Upper lobe of left lung (tissue), 6 donors: ENCODE data around the gene GORASP2. TPM values are rescaled to one million over a fixed set of nuclear protein-coding genes. Genes with fewer than 3 reads are reported as not detected.
"Not testable (repeated sequence)": the region's sequence is repeated elsewhere in the genome, so short reads cannot be mapped to it uniquely, and the experiment has no call there.

Experiments used
- ATAC-seq, 2 donors: fragments of 200-7000 bp; cut with Tn5 transposase; one replicate each; pipeline ENCODE4 v1.9.1; 2022; ENCODE audit warnings: mild to moderate bottlenecking in 2 of 2, moderate library complexity in 2 of 2; ENCODE audit not compliant: low FRiP score in 2 of 2
- DNase-seq, 2 donors: peaks; one replicate each; pipeline ENCODE4 v3.0.0-alpha.2; 2019 to 2020
- H3K27ac ChIP-seq, 4 donors: fragments of 200-600 bp; sonication (generic); one replicate each; pipeline ENCODE4 v1.5.1; 2016 to 2019
- H3K27me3 ChIP-seq, 4 donors: fragments of 200-600 bp; sonication (generic); one replicate each; pipeline ENCODE4 v1.5.1; 2017 to 2019
- H3K36me3 ChIP-seq, 4 donors: fragments of 200-600 bp; sonication (generic); one replicate each; pipeline ENCODE4 v1.5.1; 2016 to 2019
- H3K4me1 ChIP-seq, 4 donors: fragments of 200-600 bp; sonication (generic); one replicate each; pipeline ENCODE4 v1.5.1; 2018 to 2019
- H3K4me3 ChIP-seq, 4 donors: fragments of 200-600 bp; sonication (generic); one replicate each; pipeline ENCODE4 v1.5.1; 2017 to 2019; ENCODE audit warnings: mild to moderate bottlenecking in 2 of 4, moderate library complexity in 1 of 4
- H3K9me3 ChIP-seq, 4 donors: fragments of 200-600 bp; sonication (generic); one replicate each; pipeline ENCODE4 v1.5.1; 2018 to 2019
- EP300 ChIP-seq, 4 donors: sonication (generic); formaldehyde crosslinking; IDR thresholded peaks; one replicate each; pipeline ENCODE4 v1.5.1; 2017; ENCODE audit warnings: antibody characterized with exemption in 4 of 4, control low read depth in 2 of 4
- POLR2A ChIP-seq, 4 donors: fragments of 450-650 bp; IDR thresholded peaks; one replicate each; pipeline ENCODE4 v1.5.1; 2016 to 2017; ENCODE audit warnings: antibody characterized with exemption in 4 of 4, mild to moderate bottlenecking in 2 of 4
- POLR2AphosphoS5 ChIP-seq, 2 donors: sonication (generic); formaldehyde crosslinking; IDR thresholded peaks; one replicate each; pipeline ENCODE4 v1.5.1; 2017; ENCODE audit warnings: antibody characterized with exemption in 2 of 2
- WGBS, 2 donors: methylation state at CpG; one replicate each; pipeline ENCODE4 v1.1.5; 2017 to 2018; 5-methylcytosine and 5-hydroxymethylcytosine counted together
- total RNA-seq, 6 donors: library from RNA; depleted of rRNA in 4 of 6; stranded (reverse); fragments of >200 nt in 4 of 6; gene quantifications; one replicate each; pipeline versions ENCODE4 v1.1.0 to v1.2.1, GENCODE V29; 2016 to 2021
- TF ChIP-seq, protein P1 (sequence below), 6 experiments: fragments of 450-650 bp in 4 of 6; fragments of 200-600 bp in 2 of 6; sonication (generic) in 2 of 6; IDR thresholded peaks; one replicate each; pipeline ENCODE4 v1.5.1; 2016 to 2019; ENCODE audit warnings: antibody characterized with exemption in 6 of 6
- donor health status: DM: no; HTN: no; CAD: no; lungs with moderate emphysema.
- donor health status: DM: no; HTN: yes; CAD: no; lungs with severe emphysema.

Gene GORASP2
- total RNA-seq, 6 donors from 2014 or later: 14.7 to 80.7 (median 59.5) TPM

DNA sequence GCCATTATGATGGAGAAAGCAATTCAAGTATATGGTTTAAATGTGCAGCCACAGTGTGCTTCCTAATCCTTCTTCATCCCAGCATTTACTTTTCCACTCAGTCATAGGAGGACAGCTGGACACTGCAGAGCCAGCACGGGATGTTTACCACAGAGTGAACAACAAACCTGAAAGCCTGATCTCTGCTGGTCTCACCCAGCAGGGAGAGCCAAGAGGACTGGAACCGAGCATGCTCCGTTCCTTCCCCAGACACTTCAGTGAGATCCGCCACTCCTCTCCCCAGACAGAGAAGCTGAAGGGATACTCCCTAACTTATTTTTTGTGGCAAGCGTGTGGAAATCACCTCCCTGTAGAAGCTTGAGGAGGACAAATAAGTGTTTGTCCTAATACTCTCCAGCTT is 23.2 kb upstream of the GORASP2 start:
- TF ChIP-seq, protein P1, sequence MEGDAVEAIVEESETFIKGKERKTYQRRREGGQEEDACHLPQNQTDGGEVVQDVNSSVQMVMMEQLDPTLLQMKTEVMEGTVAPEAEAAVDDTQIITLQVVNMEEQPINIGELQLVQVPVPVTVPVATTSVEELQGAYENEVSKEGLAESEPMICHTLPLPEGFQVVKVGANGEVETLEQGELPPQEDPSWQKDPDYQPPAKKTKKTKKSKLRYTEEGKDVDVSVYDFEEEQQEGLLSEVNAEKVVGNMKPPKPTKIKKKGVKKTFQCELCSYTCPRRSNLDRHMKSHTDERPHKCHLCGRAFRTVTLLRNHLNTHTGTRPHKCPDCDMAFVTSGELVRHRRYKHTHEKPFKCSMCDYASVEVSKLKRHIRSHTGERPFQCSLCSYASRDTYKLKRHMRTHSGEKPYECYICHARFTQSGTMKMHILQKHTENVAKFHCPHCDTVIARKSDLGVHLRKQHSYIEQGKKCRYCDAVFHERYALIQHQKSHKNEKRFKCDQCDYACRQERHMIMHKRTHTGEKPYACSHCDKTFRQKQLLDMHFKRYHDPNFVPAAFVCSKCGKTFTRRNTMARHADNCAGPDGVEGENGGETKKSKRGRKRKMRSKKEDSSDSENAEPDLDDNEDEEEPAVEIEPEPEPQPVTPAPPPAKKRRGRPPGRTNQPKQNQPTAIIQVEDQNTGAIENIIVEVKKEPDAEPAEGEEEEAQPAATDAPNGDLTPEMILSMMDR (IDR thresholded peaks at IDR 0.05): no peak
- no peak for TF ChIP-seq EP300 (IDR thresholded peaks at IDR 0.05)
- TF ChIP-seq POLR2A (IDR thresholded peaks at IDR 0.05): no peak
- TF ChIP-seq POLR2AphosphoS5 (IDR thresholded peaks at IDR 0.05): no peak
- Histone ChIP-seq H3K4me3 (no peak overlapping the region), H3K27ac (no peak overlapping the region), H3K4me1 (no peaks in the 10 kb centered on the region), H3K9me3 (peaks cover 0 to 24% (median 13%) of the 10 kb centered on the region in 4 donors), H3K27me3 (no peaks in the 10 kb centered on the region), H3K36me3 (no peaks in the 10 kb centered on the region)
- ATAC-seq (no peak), DNase-seq (no peak)
- WGBS, 2 donors: 53 to 60% methylated on average over 5 of the region's 5 CpGs

DNA sequence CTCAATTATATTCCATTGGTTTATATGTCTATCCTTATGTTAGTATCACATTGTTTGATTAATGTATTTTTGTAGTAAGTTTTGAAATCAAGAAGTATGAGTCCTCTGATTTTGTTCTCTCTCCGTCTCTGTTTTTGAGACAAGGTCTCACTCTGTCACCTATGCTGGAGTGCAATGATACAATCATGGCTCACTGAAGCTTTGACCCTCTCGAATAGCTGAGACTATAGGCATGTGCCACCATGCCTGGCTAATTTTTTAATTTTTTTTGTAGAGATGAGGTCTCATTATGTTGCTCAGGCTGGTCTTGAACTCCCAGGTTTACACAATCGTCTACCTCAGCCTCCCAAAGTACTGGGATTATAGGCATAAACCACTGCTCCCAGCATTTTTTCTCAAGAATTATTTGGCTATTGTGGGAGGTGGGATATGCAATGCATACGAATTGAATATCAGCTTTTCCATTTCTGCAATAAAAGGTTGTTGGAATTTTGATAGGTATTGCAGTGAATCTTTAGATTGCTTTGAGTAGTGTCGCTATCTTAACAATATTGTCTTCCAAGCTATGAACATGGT is 17.7 kb upstream of the GORASP2 start:
- no peak for DNase-seq
- 82 to 85% methylated on average over 5 of the region's 5 CpGs for WGBS, 2 donors
- peaks cover 0 to 65% (median 37%) of the 10 kb centered on the region in 4 donors for H3K9me3 ChIP-seq

DNA sequence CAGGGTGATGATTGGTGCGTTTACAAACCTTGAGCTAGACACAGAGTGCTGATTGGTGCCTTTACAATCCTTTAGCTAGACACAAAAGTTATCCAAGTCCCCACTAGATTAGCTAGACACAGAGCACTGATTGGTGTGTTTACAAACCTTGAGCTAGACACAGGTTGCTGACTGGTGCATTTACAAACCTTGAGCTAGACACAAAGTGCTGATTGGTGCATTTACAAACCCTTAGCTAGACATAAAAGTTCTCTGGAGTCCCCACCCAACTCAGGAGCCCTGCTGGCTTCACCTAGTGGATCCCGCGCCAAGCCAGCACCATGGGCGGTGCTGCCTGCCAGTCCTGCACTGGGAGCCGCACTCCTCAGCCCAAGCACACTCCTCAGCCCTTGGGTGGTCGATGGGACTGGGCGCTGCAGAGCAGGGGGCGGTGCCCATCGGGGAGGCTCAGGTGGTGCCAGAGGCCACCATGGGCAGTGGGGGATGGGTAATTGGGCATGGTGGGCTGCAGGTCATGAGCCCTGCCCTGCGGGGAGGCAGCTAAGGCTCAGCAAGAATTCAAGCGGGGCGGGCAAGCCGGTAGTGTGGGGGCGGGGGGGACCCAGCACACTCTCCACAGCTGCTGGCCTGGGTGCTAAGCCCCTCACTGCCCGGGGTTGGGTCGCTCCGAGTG is 13.9 kb upstream of the GORASP2 start:
- ATAC-seq (peak in 1 of 2 donors; percentile 43), DNase-seq (peak in 1 of 2 donors; percentile 57)
- H3K36me3 ChIP-seq, H3K4me1 ChIP-seq, H3K27ac ChIP-seq, H3K4me3 ChIP-seq, H3K27me3 ChIP-seq: not testable (repeated sequence)
- H3K9me3 ChIP-seq: peaks cover 0 to 65% (median 45%) of the 10 kb centered on the region in 4 donors
- 95 to 99% methylated on average over 6 to 9 of the region's 17 CpGs for WGBS, 2 donors

More for the DNA sequence above, 17.7 kb upstream of the GORASP2 start:
- H3K4me3 ChIP-seq: no peak overlapping the region
- TF ChIP-seq EP300 (IDR thresholded peaks at IDR 0.05) (no peak), POLR2AphosphoS5 (IDR thresholded peaks at IDR 0.05) (no peak)
- no peaks in the 10 kb centered on the region for H3K27me3 ChIP-seq
- H3K36me3 ChIP-seq: no peaks in the 10 kb centered on the region
- H3K27ac ChIP-seq: no peak overlapping the region
- H3K4me1 ChIP-seq: no peaks in the 10 kb centered on the region
- no peak for ATAC-seq

DNA sequence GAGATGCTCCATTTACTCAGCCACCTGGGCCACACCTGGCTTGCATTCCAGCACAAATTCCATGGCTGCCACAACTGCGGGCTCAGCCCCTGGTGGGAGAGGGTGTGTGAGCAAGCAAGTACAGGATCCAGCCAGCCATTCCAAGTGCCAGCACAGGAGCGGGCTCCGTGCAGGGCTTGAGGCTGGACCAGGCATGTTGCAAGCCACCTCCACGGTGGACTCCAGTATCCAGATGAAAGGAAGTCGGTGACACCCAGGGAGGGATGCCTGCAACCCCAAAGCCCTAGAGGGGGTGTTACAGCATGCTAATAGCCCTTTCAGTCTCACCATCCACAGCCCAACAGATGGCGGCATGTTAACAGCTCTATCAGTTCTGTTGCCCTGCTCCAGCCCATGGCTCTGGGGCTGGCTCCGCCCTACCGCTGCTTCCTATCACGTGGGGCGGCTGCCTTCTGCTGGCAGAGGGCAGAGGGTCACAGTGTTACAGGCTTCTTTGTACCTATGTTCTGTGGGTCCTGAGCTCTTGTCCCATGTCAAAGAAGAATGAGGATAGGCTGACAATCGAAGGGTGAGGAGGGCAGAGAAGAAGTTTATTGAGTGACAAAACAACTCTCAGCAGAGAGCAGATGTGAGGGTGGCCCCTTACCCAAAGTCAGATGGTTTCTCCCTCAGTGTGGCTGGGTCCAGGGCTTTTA is 11.7 kb upstream of the GORASP2 start:
- Histone ChIP-seq H3K4me3 (no peak overlapping the region), H3K27me3 (no peaks in the 10 kb centered on the region), H3K36me3 (no peaks in the 10 kb centered on the region), H3K4me1 (no peaks in the 10 kb centered on the region), H3K9me3 (peaks cover 0 to 43% (median 26%) of the 10 kb centered on the region in 4 donors), H3K27ac (no peak overlapping the region)
- peak in 1 of 2 donors; percentile 45 for DNase-seq
- TF ChIP-seq POLR2AphosphoS5 (IDR thresholded peaks at IDR 0.05) (no peak), EP300 (IDR thresholded peaks at IDR 0.05) (no peak), POLR2A (IDR thresholded peaks at IDR 0.05) (no peak)
- TF ChIP-seq, protein P1 (IDR thresholded peaks at IDR 0.05): no peak
- no peak for ATAC-seq
- WGBS, 2 donors: 92 to 93% methylated on average over 7 to 8 of the region's 11 CpGs

DNA sequence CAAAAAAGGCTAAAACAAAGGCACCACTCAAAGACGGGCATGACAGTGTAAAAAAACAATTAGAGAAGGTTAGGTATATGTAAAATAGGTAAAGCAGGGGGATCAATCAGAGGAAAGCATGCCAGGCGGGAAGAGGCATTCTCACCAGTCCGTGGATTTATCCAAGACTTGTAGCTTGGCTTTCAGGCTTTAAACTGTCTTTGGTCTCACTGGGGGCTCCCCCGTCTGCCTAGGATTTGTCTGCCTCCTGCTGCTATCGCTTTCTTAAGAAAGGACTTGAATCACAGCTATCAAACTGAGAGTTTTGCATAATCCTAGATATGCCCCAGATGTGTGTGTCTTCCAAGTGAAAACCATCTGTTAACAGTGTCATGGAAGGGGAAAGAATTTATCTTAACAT is 11.1 kb upstream of the GORASP2 start:
- TF ChIP-seq POLR2AphosphoS5 (IDR thresholded peaks at IDR 0.05) (no peak), EP300 (IDR thresholded peaks at IDR 0.05) (no peak), POLR2A (IDR thresholded peaks at IDR 0.05) (no peak)
- TF ChIP-seq, protein P1 (IDR thresholded peaks at IDR 0.05): no peak

DNA sequence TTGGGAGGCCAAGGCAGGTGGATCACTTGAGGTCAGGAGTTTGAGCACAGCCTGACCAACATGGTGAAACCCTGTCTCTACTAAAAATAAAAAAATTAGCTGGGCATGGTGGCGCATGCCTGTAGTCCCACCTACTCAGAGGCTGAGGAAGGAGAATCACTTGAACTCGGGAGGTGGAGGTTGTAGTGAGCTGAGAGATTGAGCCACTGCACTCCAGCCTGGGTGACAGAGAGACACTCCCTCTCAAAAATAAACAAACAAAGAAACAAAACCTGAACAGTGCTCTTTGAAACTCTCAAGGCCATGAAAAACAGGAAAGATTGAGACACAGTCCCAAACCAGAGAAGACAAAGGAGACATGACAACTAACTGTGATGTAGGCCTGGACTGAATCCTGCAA is 7.2 kb upstream of the GORASP2 start:
- not testable (repeated sequence) for H3K27ac ChIP-seq, H3K4me3 ChIP-seq, ATAC-seq, H3K36me3 ChIP-seq, H3K4me1 ChIP-seq, H3K27me3 ChIP-seq, DNase-seq
- WGBS, 2 donors: 94 to 98% methylated on average over 2 of the region's 2 CpGs
- peaks cover 0 to 15% (median 11%) of the 10 kb centered on the region in 4 donors for H3K9me3 ChIP-seq

More for the DNA sequence above, 11.1 kb upstream of the GORASP2 start:
- peaks cover 0 to 37% (median 20%) of the 10 kb centered on the region in 4 donors for H3K9me3 ChIP-seq
- H3K36me3 ChIP-seq: no peaks in the 10 kb centered on the region
- no peak for DNase-seq
- ATAC-seq: no peak
- WGBS, 2 donors: 92 to 94% methylated on average over 5 of the region's 5 CpGs
- H3K27ac ChIP-seq: no peak overlapping the region
- no peak overlapping the region for H3K4me3 ChIP-seq
- H3K4me1 ChIP-seq: no peaks in the 10 kb centered on the region
- no peaks in the 10 kb centered on the region for H3K27me3 ChIP-seq
